ENCODE results near the gene LRRC45.

DNA sequence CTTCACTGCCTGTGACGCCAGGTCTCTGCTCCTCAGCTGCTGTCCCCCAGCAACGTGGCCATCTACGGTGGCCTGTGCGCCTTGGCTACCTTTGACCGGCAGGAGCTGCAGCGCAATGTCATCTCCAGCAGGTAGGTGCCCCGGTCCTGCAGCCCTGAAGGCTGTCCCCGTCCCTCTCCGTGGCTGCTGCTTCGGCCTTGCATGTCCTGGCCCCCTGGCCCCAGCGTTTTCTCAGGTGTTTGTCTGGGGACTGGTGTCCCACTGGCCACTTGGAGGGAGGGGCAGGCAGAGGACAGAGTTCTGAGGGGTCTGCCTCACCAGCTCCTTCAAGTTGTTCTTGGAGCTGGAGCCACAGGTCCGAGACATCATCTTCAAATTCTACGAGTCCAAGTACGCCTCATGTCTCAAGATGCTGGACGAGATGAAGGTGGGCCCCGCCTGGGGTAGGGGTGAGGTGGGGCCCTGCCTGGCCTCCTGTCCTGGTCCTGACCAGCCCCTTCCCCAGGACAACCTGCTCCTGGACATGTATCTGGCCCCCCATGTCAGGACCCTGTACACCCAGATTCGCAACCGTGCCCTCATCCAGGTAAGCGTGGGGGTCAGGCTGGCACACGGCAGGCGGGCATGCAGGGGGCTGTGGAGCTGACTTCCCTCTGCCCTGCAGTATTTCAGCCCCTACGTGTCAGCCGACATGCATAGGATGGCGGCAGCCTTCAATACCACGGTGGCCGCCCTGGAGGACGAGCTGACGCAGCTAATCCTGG, 33.0 kb downstream of the LRRC45 start:
- TF ChIP-seq POLR2A (IDR thresholded peaks at IDR 0.05; ENCODE audit: low read length), result no peak
- TF ChIP-seq GATA1 (IDR thresholded peaks at IDR 0.05; ENCODE audit: low read depth, low read length), result no peak
